Measurements from ENCODE around the gene MMP8.

DNA sequence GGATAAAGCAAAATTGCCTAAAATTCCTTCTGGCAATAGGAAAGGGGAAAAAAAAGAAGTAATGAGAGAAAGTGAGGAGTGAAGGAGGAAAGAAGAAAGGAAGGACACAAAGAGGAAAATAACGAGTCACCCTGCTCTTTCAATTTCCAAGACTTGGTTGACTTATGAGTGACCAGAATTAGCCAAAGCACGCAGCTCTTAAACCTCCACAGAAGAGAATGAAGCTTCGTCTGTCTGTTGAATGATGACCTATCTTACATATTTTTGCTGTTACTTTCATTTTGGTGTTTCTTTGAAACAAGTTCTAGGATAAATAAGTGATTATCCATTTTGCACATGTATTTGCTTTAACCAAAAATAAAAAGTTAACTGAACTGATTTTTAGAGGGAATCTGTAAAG is 19.9 kb downstream of the MMP8 start:
- TF ChIP-seq, protein P1, sequence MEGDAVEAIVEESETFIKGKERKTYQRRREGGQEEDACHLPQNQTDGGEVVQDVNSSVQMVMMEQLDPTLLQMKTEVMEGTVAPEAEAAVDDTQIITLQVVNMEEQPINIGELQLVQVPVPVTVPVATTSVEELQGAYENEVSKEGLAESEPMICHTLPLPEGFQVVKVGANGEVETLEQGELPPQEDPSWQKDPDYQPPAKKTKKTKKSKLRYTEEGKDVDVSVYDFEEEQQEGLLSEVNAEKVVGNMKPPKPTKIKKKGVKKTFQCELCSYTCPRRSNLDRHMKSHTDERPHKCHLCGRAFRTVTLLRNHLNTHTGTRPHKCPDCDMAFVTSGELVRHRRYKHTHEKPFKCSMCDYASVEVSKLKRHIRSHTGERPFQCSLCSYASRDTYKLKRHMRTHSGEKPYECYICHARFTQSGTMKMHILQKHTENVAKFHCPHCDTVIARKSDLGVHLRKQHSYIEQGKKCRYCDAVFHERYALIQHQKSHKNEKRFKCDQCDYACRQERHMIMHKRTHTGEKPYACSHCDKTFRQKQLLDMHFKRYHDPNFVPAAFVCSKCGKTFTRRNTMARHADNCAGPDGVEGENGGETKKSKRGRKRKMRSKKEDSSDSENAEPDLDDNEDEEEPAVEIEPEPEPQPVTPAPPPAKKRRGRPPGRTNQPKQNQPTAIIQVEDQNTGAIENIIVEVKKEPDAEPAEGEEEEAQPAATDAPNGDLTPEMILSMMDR (IDR thresholded peaks at IDR 0.05): no peak
- TF ChIP-seq POLR2AphosphoS5 (IDR thresholded peaks at IDR 0.05): no peak
- no peak for TF ChIP-seq POLR2A (IDR thresholded peaks at IDR 0.05)

All from prostate gland (tissue), 2 donors.